HG03457 (cell line): ENCODE measurements around the gene SIK1.
"Not testable (repeated sequence)": the region's sequence is repeated elsewhere in the genome, so short reads cannot be mapped to it uniquely, and the experiment has no call there.

Source experiments
- ATAC-seq: cut with Tn5 transposase; IDR thresholded peaks from one replicate; pipeline ENCODE4 v1.9.1; 2021; ENCODE audit warnings: moderate number of reproducible peaks; ENCODE audit not compliant: unreplicated experiment

The SIK1 gene

DNA sequence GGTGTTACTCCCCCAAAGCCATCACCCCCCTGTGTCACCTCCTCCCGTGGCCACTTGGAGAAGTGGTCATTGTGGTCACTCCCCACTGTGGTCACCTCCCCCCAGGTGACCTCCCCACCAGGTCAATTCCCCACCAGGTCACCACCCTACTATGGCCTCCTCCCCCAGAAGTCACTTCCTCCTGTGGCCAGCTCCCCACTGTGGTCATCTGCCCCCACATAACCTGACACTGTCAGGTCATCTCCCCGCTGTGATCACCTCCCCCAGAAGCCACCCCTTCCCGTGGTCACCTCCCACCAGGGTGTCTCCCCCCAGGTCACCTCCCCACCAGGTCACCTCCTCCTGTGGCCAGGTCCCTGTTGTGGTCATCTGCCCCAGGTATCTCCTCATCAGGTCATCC is 28.9 kb downstream of the SIK1 start:
- ATAC-seq = not testable (repeated sequence)

- ATAC-seq = not testable (repeated sequence)
These were observed 29.5 kb downstream of the SIK1 start for GRCh38 chr21:43397439-43397808.

DNA sequence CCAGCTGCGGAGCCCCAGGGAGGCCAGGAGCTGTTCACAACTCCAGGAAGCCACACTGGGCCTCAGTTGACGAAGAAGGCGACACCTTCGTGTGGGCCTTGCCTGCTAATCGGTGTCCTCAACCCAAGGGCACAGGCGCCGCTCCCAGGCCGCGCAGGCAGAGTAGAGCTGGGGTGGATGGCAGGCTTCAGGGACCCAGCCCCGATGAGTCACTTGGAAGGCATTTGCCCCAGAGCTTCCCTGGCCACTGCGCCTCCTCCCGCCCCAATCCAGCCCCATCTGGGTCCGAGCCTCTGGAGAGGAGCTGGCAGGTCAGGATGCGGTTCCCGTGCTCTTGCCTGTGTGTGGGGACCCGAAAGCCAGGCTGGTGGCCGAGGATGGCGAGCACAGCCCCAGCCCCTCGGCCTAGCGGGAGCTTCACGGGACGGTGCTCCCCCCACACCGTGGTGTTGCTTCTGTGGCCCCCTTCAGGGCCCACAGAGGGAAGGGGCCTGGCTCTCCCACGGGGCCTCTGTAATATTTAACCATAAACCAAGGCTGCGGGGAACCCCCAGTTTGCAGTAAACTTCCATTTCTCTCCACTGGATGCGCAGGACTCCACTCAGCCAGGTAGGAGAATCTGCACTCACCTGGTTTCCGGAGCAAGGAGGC is 30.0 kb downstream of the SIK1 start:
- ATAC-seq = not testable (repeated sequence)

- ATAC-seq = not testable (repeated sequence)
These were observed 43.6 kb downstream of the SIK1 start for GRCh38 chr21:43383351-43383750.

- ATAC-seq = not testable (repeated sequence)
These were observed 44.0 kb downstream of the SIK1 start for GRCh38 chr21:43382902-43383301.

DNA sequence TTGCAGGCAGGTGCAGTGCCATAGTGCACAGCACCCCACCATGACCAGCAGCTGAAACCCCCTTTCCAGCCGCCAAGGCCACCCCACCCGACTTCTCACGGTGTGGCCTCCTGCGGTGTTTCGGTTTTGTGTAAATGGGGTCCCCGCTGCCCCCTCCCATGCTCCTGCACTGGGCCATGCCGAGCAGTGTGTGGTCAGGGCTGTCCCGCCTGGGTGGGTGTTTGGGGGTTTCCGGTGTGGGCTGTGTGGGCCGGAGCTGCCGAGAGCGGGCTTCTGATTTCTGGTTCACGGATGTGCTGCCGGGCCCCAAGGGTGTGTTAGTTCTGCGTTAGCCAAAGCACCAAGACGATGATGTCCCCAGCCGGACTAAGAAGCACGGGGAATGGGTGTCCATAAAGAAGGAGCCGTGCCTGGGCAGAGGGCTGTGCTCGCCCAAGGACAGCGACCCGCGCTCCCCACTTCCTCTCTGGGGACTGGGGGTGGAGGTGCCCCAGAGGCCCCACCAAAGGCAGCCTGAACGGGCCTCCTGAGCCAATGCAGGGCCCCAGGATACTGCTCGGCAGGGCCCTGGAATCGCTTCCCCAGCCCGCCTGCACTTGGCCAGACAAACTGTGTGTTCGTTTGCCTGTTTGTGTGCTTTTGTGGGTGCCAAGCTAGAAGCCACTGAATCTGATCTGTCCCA is 45.9 kb downstream of the SIK1 start:
- not testable (repeated sequence) for ATAC-seq

DNA sequence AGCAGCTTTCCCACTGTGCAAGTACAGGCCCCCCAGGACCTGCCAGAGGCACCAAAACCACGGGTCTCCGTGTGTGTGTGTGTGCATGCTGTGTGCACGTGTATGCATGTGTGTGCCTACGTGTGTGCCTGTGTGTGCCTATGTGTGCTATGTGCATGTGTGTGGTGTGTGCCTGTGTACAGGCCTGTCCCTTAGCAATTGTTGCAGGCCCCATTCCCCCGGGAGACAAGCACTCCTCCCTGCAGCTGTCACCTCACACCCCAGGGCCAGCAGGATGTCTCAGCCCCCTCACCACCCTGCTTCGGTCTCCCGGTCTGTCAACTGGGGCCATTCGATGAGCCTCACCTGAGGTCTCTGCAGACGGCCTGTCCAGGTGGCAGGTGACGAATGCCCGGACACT is 46.6 kb downstream of the SIK1 start:
- not testable (repeated sequence) for ATAC-seq

GRCh38 chr21:43379626-43380122 is 47.3 kb downstream of the SIK1 start:
- not testable (repeated sequence) for ATAC-seq

DNA sequence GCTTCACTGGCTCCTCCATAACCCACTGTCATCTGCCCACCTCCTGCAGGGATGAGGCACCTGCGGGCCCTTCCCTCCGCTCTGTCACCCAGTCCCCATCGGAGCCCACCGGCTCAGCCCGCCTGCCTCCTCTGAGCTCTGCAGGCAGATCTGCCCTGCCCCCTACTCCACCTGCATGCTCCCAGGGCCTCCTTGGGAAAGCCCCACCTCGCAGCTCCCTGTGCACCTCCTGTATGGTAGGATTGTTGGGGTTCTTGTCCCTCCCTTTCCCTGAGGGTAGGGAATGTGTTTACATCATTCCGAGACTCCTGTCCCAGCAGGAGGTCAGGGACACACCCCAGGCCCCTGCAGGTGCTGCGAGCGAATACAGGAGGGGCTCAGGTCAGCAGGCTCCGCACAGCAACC is 50.5 kb downstream of the SIK1 start:
- no peak for ATAC-seq

DNA sequence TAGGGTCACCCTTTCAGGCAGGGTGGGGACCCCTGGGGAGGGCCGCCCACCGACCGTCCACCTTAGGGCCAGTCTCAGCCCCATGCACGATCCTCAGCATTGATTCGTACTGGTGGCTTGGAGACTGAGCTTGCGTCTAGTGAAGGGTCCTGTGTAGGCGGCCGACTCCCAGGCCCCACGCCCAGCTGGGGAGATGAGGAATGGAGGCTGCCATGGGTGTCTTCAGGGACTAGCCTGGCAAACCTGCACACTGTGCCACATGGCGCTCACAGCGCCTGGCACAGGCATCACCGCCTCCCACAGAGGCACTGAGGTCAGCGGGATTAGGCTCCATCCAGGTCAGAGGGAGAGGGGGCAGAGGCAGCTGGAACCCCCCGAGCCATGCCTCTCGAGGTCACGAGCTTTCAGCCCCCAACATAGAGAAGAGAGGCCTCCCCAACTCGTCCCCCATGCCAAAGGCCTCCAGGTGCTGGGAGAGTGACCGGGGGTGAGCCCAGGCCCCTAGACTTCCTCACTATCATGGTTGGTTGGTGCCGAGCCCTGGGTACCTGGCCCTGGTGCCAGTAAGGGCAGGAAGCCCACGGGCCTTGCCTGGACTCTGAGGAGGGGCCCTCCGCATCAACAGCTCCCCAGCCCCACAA is 51.0 kb downstream of the SIK1 start:
- no peak for ATAC-seq

- no peak for ATAC-seq
These were observed 51.7 kb downstream of the SIK1 start for GRCh38 chr21:43375006-43375836.

DNA sequence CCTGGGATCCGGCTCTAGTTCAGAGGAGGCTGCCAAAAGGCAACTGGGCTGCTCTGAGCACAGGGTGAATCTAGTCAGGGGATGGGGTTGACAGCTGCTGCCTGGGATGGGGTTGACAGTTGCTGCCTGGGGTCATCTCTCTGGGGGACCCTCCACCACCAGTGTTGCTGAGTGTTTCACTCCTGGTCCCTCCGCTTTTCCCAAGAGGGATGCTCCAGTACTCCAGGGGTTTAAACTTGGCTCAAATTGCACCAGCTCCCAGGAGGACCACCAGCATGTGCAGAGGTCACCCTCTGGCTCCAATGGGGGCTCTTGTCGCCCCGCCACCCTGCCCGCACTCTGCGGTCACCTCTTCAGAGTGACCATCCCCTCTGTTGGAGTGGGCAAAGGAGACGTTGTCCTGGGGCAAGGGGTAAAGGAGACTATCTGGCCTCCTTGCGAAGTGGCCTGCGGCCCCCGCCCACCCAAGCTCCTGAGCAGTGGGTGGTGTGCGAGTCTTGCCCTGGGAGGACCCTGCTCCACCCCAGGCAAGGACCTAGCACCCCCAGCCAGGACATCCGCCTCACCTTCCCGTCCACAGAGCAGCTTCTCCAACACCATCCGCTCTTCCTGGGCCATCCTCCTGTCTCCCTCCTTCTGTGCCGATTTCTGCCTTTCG is 52.6 kb downstream of the SIK1 start:
- ATAC-seq = no peak

GRCh38 chr21:43373362-43374227 is 53.3 kb downstream of the SIK1 start:
- ATAC-seq = no peak

GRCh38 chr21:43372663-43373361 is 54.1 kb downstream of the SIK1 start:
- no peak for ATAC-seq

GRCh38 chr21:43371786-43372185 is 55.1 kb downstream of the SIK1 start:
- ATAC-seq = no peak

GRCh38 chr21:43370888-43371570 is 55.9 kb downstream of the SIK1 start:
- no peak for ATAC-seq

DNA sequence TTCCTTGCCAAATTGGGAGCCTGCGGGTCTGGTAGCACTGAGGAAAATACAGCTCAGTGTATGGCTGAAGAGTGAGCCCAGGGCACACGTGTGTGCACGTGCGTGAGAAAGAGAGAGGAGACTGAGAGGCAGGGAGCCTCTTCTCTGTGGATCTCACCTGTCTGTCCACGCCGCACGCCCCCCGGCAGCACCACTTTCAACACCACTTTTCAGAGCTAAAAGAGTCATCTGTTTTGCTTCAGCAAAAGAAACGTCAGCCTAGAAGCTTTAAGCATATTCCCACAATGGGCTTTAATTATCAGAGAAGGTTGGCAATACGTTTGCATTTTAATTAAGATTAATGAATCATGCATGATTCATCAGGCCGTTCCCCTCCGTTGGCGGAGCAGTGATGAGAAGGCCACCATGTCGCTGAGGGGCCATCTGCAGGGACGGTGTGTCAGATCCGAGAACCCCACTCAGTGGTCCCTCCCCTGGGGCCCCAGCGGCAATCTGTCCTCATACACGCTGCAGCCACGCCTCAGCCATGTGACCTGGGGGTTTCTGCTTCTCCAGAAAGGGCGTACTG is 56.8 kb downstream of the SIK1 start:
- ATAC-seq = no peak

- ATAC-seq = no peak
These were observed 57.3 kb downstream of the SIK1 start for GRCh38 chr21:43369596-43370090.
